ENCODE measurements around the gene CLCN2.

CLCN2 gene

DNA sequence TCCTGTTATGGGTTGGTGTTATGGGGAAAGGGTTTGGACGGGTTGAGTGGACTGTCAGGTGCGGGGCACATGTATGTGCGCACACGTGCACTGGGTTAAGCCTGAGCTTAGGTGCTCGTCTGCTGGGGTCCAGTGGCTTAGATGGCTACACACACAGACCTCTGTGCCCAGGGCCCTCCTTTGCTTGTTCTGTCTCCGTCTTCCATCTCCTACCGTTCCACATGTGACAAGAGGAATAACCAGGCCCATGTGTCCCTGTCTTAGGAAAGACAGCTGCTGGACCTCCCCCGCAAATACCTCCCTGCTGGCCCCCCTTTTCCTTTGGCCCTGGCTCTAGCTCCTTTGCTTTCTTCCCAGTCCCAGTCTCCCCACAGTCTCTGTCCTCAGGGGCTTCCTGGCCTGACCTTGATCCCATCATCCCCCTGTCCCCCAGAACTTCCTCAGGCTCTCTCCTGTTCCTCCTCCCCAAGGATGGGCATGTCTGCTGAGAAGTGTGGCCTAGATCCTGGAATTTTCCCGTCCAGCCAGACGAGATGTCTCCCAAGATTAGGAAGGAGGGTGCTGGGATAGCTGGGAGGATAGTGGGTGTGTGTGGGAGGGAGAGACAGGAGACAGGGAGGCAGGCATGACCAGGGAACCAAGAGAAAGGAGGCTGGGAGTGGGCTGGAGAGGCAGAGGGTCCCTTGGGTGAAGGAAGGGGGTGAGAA, 17.4 kb upstream of the CLCN2 start:
- Histone ChIP-seq H3K4ac (ENCODE audit: low read depth, low read length) (no peak overlapping the region), H3K4me2 (ENCODE audit: low read length) (peak overlapping the region; percentile 57), H3K9ac (ENCODE audit: low read length) (no peak overlapping the region), H3K56ac (ENCODE audit: low read length) (peak overlapping the region; percentile 74), H3K27me3 (ENCODE audit: insufficient read depth, low read length, poor library complexity) (peaks cover 8% of the 10 kb centered on the region), H3K36me3 (ENCODE audit: control insufficient read depth, insufficient read depth, low read length) (no peaks in the 10 kb centered on the region), H3K4me1 (ENCODE audit: control insufficient read depth, low read depth, low read length) (peaks cover 7% of the 10 kb centered on the region), H4K8ac (ENCODE audit: low read depth, low read length) (no peak overlapping the region), H2BK120ac (ENCODE audit: low read depth, low read length) (no peak overlapping the region), H3K18ac (ENCODE audit: low read length) (no peak overlapping the region), H3K79me1 (ENCODE audit: low read length) (no peaks in the 10 kb centered on the region), H3K27ac (ENCODE audit: low read depth, low read length) (no peak overlapping the region), H2BK15ac (replicated peaks; ENCODE audit: low read depth) (no peak overlapping the region), H3K79me2 (ENCODE audit: control insufficient read depth, insufficient read depth, low read length) (no peaks in the 10 kb centered on the region), H2BK5ac (ENCODE audit: low read length) (no peak overlapping the region), H3K4me3 (ENCODE audit: low read length) (no peak overlapping the region), H4K5ac (ENCODE audit: low read length) (no peak overlapping the region), H3K23ac (ENCODE audit: low read length) (no peak overlapping the region), H2AK5ac (ENCODE audit: low read length) (peak overlapping the region; percentile 43)
- no CpG with 5 or more reads among the region's 10 CpGs for WGBS (ENCODE audit: extremely low coverage, insufficient coverage, low lambda C conversion rate)
- no peak for DNase-seq

DNA sequence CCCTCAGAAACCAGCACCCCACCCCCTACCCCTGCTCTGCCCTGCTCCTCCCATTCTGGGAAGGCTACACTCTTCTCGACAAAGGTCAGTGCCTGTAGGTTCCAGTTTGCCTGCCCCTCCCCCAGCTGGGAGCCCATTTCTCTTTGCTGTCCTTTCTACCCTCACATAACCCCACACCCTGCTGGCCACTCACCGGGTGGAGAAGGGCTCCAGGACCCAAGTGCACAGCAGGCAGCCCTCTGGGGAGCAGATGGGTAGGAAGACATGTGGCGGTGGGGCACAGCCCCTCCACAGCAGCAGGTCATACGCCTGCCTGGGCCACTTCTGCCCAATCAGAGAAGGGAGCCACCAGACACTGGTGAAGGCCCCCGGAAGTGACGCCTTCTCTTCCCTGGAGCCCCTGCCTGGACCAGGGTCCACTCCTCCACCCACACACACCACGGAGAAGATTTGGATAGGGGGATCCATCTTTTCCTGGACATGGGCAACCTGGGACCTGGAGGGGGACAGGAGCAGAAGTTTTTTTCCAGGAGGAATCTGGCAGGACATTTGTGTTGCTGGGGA, 16.6 kb upstream of the CLCN2 start, which contains the start of gene THPO:
THPO (minus strand) TSS at position 326 of the 564 bp plus-strand sequence. CDS start 1,948 bp downstream, outside the sequence.
- peak within 1 kb of the TSS; percentile 1 for H3K9ac ChIP-seq (ENCODE audit: low read length)
- no peaks in the 10 kb centered on the region for H3K79me2 ChIP-seq (ENCODE audit: control insufficient read depth, insufficient read depth, low read length)
- H3K4me2 ChIP-seq (ENCODE audit: low read length): no peak within 1 kb of the TSS
- no peak within 1 kb of the TSS for H2BK5ac ChIP-seq (ENCODE audit: low read length)
- H2BK15ac ChIP-seq (replicated peaks; ENCODE audit: low read depth): no peak within 1 kb of the TSS
- H2BK120ac ChIP-seq (ENCODE audit: low read depth, low read length): no peak within 1 kb of the TSS
- peak; percentile 52 for DNase-seq
- WGBS (ENCODE audit: extremely low coverage, insufficient coverage, low lambda C conversion rate): no CpG with 5 or more reads among the region's 7 CpGs
- no peak within 1 kb of the TSS for H3K23ac ChIP-seq (ENCODE audit: low read length)
- peak within 1 kb of the TSS; percentile 43 for H2AK5ac ChIP-seq (ENCODE audit: low read length)
- H4K8ac ChIP-seq (ENCODE audit: low read depth, low read length): no peak within 1 kb of the TSS
- no peak within 1 kb of the TSS for H4K5ac ChIP-seq (ENCODE audit: low read length)
- no peaks in the 10 kb centered on the region for H3K36me3 ChIP-seq (ENCODE audit: control insufficient read depth, insufficient read depth, low read length)
- no peaks in the 10 kb centered on the region for H3K79me1 ChIP-seq (ENCODE audit: low read length)
- H3K56ac ChIP-seq (ENCODE audit: low read length): peak within 1 kb of the TSS; percentile 74
- no peak within 1 kb of the TSS for H3K4ac ChIP-seq (ENCODE audit: low read depth, low read length)
- H3K27me3 ChIP-seq (ENCODE audit: insufficient read depth, low read length, poor library complexity): peaks cover 8% of the 10 kb centered on the region
- no peak within 1 kb of the TSS for H3K18ac ChIP-seq (ENCODE audit: low read length)
- H3K4me1 ChIP-seq (ENCODE audit: control insufficient read depth, low read depth, low read length): peaks cover 7% of the 10 kb centered on the region
- H3K4me3 ChIP-seq (ENCODE audit: low read length): no peak within 1 kb of the TSS
- no peak within 1 kb of the TSS for H3K27ac ChIP-seq (ENCODE audit: low read depth, low read length)

DNA sequence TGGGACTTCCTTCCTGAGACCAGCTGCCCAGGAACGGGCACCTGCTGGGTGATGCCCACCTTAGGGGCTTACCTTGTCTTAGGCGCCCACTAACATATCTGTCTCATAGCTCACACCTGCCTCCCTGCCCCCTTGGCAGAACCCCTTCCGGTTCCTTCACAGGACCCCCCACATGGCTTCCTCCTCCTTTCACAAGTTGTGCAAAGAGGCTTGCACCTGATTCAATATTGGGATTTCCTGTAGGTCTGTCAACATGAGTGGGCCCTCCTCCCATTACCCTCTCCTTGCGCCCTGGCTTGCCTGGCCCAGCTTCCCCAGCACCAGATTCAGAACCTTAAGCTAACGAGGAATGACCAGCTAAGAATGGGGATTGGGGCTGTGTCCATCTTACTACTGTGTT, 16.0 kb upstream of the CLCN2 start:
- H3K4ac ChIP-seq (ENCODE audit: low read depth, low read length): no peak overlapping the region
- H3K4me1 ChIP-seq (ENCODE audit: control insufficient read depth, low read depth, low read length): peaks cover 7% of the 10 kb centered on the region
- H3K4me2 ChIP-seq (ENCODE audit: low read length): no peak overlapping the region
- no CpG with 5 or more reads among the region's 5 CpGs for WGBS (ENCODE audit: extremely low coverage, insufficient coverage, low lambda C conversion rate)
- H3K56ac ChIP-seq (ENCODE audit: low read length): no peak overlapping the region
- no peak overlapping the region for H2BK15ac ChIP-seq (replicated peaks; ENCODE audit: low read depth)
- no peak overlapping the region for H2BK5ac ChIP-seq (ENCODE audit: low read length)
- H3K18ac ChIP-seq (ENCODE audit: low read length): no peak overlapping the region
- no peak overlapping the region for H3K4me3 ChIP-seq (ENCODE audit: low read length)
- peaks cover 8% of the 10 kb centered on the region for H3K27me3 ChIP-seq (ENCODE audit: insufficient read depth, low read length, poor library complexity)
- H2BK120ac ChIP-seq (ENCODE audit: low read depth, low read length): no peak overlapping the region
- no peaks in the 10 kb centered on the region for H3K36me3 ChIP-seq (ENCODE audit: control insufficient read depth, insufficient read depth, low read length)
- no peak overlapping the region for H4K8ac ChIP-seq (ENCODE audit: low read depth, low read length)
- DNase-seq: no peak
- peak overlapping the region; percentile 1 for H3K9ac ChIP-seq (ENCODE audit: low read length)
- H3K79me1 ChIP-seq (ENCODE audit: low read length): no peaks in the 10 kb centered on the region
- H3K27ac ChIP-seq (ENCODE audit: low read depth, low read length): no peak overlapping the region
- H3K23ac ChIP-seq (ENCODE audit: low read length): no peak overlapping the region
- H2AK5ac ChIP-seq (ENCODE audit: low read length): no peak overlapping the region
- H4K5ac ChIP-seq (ENCODE audit: low read length): no peak overlapping the region
- H3K79me2 ChIP-seq (ENCODE audit: control insufficient read depth, insufficient read depth, low read length): no peaks in the 10 kb centered on the region

DNA sequence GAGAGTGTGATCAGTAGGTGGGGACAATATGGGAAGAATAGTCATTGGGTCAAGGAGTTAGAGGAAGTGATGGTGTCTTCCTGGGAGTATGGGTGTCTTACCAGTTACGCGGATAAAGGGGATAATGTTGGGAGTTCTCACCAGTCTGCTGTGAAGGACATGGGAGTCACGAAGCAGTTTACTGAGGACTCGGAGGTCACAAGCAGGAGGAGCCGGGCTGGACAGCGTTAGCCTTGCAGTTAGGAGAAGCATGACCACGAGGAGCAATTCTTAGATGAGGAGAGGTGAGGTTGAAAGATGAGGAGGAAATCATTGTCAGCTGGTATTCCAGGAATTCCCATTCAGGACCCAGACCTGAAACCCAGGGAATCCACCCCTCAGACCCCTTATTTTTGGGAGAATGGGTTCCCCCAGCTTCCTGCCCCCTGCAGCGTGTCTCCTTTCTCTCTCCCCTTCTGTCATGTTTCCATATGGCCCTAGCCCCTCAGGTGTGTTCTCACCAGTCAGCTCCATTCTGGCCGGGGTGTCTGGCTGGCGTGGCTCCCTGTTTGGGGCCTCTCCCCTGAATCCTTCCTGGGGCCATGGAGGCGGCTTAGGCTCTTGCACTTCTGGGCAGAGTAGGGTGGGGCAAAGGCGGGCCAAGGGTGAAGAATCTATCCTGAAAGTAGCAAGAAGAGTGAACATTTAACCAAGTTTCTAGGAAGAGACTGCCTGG, 14.5 kb upstream of the CLCN2 start:
- no peak overlapping the region for H3K23ac ChIP-seq (ENCODE audit: low read length)
- H3K79me1 ChIP-seq (ENCODE audit: low read length): no peaks in the 10 kb centered on the region
- no peak overlapping the region for H2BK120ac ChIP-seq (ENCODE audit: low read depth, low read length)
- no peak overlapping the region for H4K5ac ChIP-seq (ENCODE audit: low read length)
- no peak overlapping the region for H3K4ac ChIP-seq (ENCODE audit: low read depth, low read length)
- peaks cover 7% of the 10 kb centered on the region for H3K4me1 ChIP-seq (ENCODE audit: control insufficient read depth, low read depth, low read length)
- H4K8ac ChIP-seq (ENCODE audit: low read depth, low read length): no peak overlapping the region
- H3K27me3 ChIP-seq (ENCODE audit: insufficient read depth, low read length, poor library complexity): peaks cover 4% of the 10 kb centered on the region
- WGBS (ENCODE audit: extremely low coverage, insufficient coverage, low lambda C conversion rate): no CpG with 5 or more reads among the region's 12 CpGs
- H2BK15ac ChIP-seq (replicated peaks; ENCODE audit: low read depth): no peak overlapping the region
- H3K18ac ChIP-seq (ENCODE audit: low read length): no peak overlapping the region
- H2BK5ac ChIP-seq (ENCODE audit: low read length): no peak overlapping the region
- no peak overlapping the region for H3K9ac ChIP-seq (ENCODE audit: low read length)
- no peaks in the 10 kb centered on the region for H3K79me2 ChIP-seq (ENCODE audit: control insufficient read depth, insufficient read depth, low read length)
- H2AK5ac ChIP-seq (ENCODE audit: low read length): no peak overlapping the region
- peak overlapping the region; percentile 5 for H3K56ac ChIP-seq (ENCODE audit: low read length)
- no peak for DNase-seq
- H3K4me3 ChIP-seq (ENCODE audit: low read length): no peak overlapping the region
- H3K36me3 ChIP-seq (ENCODE audit: control insufficient read depth, insufficient read depth, low read length): no peaks in the 10 kb centered on the region
- no peak overlapping the region for H3K4me2 ChIP-seq (ENCODE audit: low read length)
- no peak overlapping the region for H3K27ac ChIP-seq (ENCODE audit: low read depth, low read length)

DNA sequence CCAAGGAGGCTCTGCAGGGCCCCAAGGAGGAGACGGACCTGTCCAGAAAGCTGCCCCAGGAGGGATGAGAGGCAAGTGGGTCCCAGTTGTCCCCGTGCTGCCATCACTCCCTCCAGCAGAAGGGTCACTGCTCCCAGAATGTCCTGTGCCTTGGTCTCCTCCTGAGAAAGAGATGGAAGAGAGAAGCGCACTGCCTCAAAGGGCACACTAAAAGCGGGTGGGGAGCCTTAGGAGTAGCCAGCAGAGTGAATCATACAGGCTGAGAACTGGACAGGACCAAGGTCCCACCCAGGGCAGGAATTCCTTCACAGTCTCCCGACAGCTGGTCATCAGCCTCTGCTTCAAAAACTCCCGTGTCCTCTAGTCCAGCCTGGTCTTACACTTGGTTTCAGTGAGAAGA, 12.0 kb upstream of the CLCN2 start:
- no peak for DNase-seq
- no peak overlapping the region for H3K4me3 ChIP-seq (ENCODE audit: low read length)
- no peak overlapping the region for H2AK5ac ChIP-seq (ENCODE audit: low read length)

More for the DNA sequence above, 12.0 kb upstream of the CLCN2 start:
- no peak overlapping the region for H3K23ac ChIP-seq (ENCODE audit: low read length)
- no peak overlapping the region for H3K9ac ChIP-seq (ENCODE audit: low read length)
- peaks cover 3% of the 10 kb centered on the region for H3K4me1 ChIP-seq (ENCODE audit: control insufficient read depth, low read depth, low read length)
- no peak overlapping the region for H3K18ac ChIP-seq (ENCODE audit: low read length)
- H3K27ac ChIP-seq (ENCODE audit: low read depth, low read length): no peak overlapping the region
- no peak overlapping the region for H4K5ac ChIP-seq (ENCODE audit: low read length)
- no peak overlapping the region for H3K4me2 ChIP-seq (ENCODE audit: low read length)
- H3K36me3 ChIP-seq (ENCODE audit: control insufficient read depth, insufficient read depth, low read length): no peaks in the 10 kb centered on the region
- no peaks in the 10 kb centered on the region for H3K27me3 ChIP-seq (ENCODE audit: insufficient read depth, low read length, poor library complexity)
- H3K4ac ChIP-seq (ENCODE audit: low read depth, low read length): no peak overlapping the region
- no peak overlapping the region for H2BK15ac ChIP-seq (replicated peaks; ENCODE audit: low read depth)
- H2BK120ac ChIP-seq (ENCODE audit: low read depth, low read length): no peak overlapping the region
- no CpG with 5 or more reads among the region's 6 CpGs for WGBS (ENCODE audit: extremely low coverage, insufficient coverage, low lambda C conversion rate)
- H3K79me1 ChIP-seq (ENCODE audit: low read length): no peaks in the 10 kb centered on the region
- H3K56ac ChIP-seq (ENCODE audit: low read length): no peak overlapping the region
- H2BK5ac ChIP-seq (ENCODE audit: low read length): no peak overlapping the region
- H4K8ac ChIP-seq (ENCODE audit: low read depth, low read length): no peak overlapping the region
- no peaks in the 10 kb centered on the region for H3K79me2 ChIP-seq (ENCODE audit: control insufficient read depth, insufficient read depth, low read length)

Data from mesendoderm (in vitro differentiated cells).